Mucosa of descending colon (tissue), 3 donors: ENCODE data around the gene TIMM21. TPM values are rescaled to one million over a fixed set of nuclear protein-coding genes. Genes with fewer than 3 reads are reported as not detected.

ENCODE experiments used
- ATAC-seq: fragments of 200-7000 bp; cut with Tn5 transposase; one replicate; pipeline ENCODE4 v1.9.1; 2020; ENCODE audit warnings: mild to moderate bottlenecking, moderate library complexity
- DNase-seq, 3 donors: peaks; one replicate each; pipeline ENCODE4 v3.0.0-alpha.2; 2020
- H3K36me3 ChIP-seq: fragments of 200-600 bp; one replicate; pipeline ENCODE4 v1.8.0; 2021; ENCODE audit warnings: low read depth, mild to moderate bottlenecking
- H3K4me1 ChIP-seq: fragments of 200-600 bp; one replicate; pipeline ENCODE4 v1.8.0; 2021; ENCODE audit warnings: low read depth, mild to moderate bottlenecking
- H3K4me3 ChIP-seq: fragments of 200-600 bp; one replicate; pipeline ENCODE4 v1.8.0; 2021; ENCODE audit warnings: mild to moderate bottlenecking
- H3K9me3 ChIP-seq: fragments of 200-600 bp; one replicate; pipeline ENCODE4 v1.8.0; 2021; ENCODE audit warnings: mild to moderate bottlenecking
- intact Hi-C, 2 donors: fragments of 100-400 bp; cut with DNase I in 1 of 2; cut with micrococcal nuclease in 1 of 2; formaldehyde crosslinking; loops; one replicate each; pipeline versions ENCODE4 v1.11.0 to v1.11.1; 2022; cut with DNase I, micrococcal nuclease
- total RNA-seq, 3 donors: library from RNA; stranded (reverse); fragmentation: NEBNext Ultra II Directional in 2 of 3; extraction: Animal tissue kit (Norgen Biotek cat#: 25700) in 2 of 3; gene quantifications; one replicate each; pipeline versions ENCODE4 v1.2.1 to v1.2.4, GENCODE V29; 2021 to 2023
- TF ChIP-seq, protein P1 (sequence below): fragments of 200-600 bp; IDR thresholded peaks from one replicate; pipeline ENCODE4 v1.8.0; 2022; ENCODE audit warnings: antibody characterized with exemption, mild to moderate bottlenecking
- donor health status: DM: no; HTN: no; CAD: no; lungs with moderate emphysema.
- donor health status: DM: no; HTN: no; CAD: no.
- donor health status: DM: no; HTN: yes; CAD: no.

Gene TIMM21
- total RNA-seq, 3 donors from 2014 or later, result 26.1 to 46.1 (median 34.8) TPM

DNA sequence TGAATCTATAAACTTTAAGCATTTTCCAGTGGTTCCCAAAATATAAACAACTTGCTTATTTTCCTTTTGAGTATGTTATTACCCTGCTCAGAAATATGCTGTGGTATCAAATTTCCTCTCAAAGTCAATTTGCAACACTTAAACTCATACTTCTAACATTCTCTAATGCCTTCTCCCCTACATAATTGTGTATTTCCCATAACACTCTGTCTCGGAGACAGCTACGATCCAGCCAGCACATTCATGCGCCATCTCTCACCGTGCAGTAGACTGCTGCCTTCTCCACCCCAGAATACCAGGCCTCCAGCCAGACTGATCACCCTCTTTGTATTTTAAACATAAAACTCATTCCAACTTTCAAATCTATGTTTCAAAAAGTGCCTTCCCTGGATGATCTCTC, 41.8 kb downstream of the TIMM21 start:
- TF ChIP-seq, protein P1, sequence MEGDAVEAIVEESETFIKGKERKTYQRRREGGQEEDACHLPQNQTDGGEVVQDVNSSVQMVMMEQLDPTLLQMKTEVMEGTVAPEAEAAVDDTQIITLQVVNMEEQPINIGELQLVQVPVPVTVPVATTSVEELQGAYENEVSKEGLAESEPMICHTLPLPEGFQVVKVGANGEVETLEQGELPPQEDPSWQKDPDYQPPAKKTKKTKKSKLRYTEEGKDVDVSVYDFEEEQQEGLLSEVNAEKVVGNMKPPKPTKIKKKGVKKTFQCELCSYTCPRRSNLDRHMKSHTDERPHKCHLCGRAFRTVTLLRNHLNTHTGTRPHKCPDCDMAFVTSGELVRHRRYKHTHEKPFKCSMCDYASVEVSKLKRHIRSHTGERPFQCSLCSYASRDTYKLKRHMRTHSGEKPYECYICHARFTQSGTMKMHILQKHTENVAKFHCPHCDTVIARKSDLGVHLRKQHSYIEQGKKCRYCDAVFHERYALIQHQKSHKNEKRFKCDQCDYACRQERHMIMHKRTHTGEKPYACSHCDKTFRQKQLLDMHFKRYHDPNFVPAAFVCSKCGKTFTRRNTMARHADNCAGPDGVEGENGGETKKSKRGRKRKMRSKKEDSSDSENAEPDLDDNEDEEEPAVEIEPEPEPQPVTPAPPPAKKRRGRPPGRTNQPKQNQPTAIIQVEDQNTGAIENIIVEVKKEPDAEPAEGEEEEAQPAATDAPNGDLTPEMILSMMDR, result no peak
- ATAC-seq (no peak), DNase-seq (no peak)
- Histone ChIP-seq H3K36me3 (no peaks in the 10 kb centered on the region), H3K4me3 (no peak overlapping the region), H3K9me3 (no peaks in the 10 kb centered on the region), H3K4me1 (no peaks in the 10 kb centered on the region)
- intact Hi-C loops, result no loop called here

DNA sequence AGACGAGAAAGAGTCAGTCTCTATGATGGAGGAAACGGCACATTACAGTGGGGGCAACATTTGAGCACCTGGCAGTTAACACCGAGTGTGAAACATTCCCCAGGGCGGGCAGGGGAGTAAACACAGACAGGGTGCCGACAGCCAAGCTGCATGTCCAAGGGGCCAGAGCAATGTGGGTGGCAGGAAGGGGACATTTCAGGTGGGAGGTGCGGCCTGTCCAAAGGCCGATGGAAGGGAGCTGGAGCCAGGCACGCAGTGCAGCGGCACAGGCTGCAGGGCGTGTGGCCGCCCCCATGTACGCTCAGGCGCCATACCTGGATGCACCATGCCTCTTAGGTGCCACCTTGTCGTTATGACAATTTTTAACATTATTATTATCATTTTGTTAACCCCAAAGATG, 43.3 kb downstream of the TIMM21 start:
- Histone ChIP-seq H3K9me3 (no peaks in the 10 kb centered on the region), H3K36me3 (no peaks in the 10 kb centered on the region), H3K4me3 (no peak overlapping the region), H3K4me1 (no peaks in the 10 kb centered on the region)
- no peak for ATAC-seq
- TF ChIP-seq, protein P1, result no peak
- DNase-seq, result no peak
- intact Hi-C loops, result no loop called here

DNA sequence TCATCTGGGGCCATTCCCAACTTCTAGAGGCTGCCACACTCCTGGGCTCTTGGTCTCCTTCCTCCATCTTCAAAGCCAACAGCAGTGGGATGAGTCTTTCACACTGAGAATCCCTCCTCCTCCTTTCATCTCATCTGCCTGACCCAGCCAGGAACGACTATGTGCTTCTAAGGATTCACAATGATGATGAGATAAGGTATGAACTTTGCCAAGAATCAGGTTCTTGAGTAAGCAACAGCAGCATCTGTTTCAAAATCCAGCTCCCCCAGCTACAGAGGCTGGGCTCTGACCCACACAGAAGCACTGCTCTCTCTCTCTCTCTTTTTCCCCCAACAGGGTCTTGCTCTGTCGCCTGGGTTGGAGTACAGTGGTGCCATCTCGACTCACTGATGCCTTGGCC, 46.4 kb downstream of the TIMM21 start:
- H3K4me3 ChIP-seq, result no peak overlapping the region
- intact Hi-C loops, result loop anchor here (5.0 kb wide), 3 partner anchors 148 to 358 kb away; no protein-coding TSS in a partner anchor
- ATAC-seq (no peak), DNase-seq (no peak)
- TF ChIP-seq, protein P1, result no peak
- peaks cover 9% of the 10 kb centered on the region for H3K4me1 ChIP-seq
- no peaks in the 10 kb centered on the region for H3K9me3 ChIP-seq
- H3K36me3 ChIP-seq, result no peaks in the 10 kb centered on the region

DNA sequence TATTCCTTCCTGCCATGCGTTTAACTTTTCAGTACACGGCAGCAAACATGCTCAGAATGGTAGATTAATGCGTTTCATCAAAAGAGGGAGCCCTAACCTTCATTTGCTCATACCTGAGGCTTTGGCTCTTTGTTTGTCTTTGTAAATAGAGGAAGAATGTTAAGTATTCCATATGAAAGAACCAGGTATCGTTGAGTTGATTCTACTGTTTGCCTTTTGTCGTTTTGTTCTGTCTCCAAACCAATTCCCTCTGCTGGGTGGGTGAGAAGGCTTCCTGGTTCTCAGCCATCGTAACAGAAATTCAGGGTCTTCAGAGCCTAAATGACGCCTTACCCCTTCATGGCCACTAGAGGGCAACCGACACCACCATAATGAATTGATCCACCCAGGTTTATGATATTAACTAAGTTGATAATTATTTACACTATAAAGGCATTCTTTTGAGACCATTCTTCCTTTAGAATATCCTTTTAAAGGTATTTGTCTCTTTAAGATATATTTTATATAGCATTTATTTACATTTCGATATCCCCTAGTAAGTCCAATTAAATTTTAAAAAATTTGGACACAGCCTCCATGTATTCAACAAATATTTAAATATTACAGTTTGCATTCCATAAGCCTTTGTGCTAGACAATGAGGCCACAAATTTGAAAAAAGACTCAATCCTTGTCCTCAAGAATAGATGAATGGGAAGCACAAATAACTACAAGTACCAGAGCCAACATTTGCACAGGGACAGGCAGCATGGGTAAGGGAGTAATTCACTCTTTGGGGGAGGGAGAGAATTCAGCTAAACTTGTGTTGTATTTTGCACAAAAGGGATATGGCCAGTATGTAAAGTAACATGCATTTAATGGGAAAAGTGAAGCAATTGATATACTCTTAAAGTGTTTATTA, 48.1 kb downstream of the TIMM21 start:
- DNase-seq, result peak in 1 of 3 donors; percentile 54
- Histone ChIP-seq H3K4me1 (peaks cover 9% of the 10 kb centered on the region), H3K4me3 (no peak overlapping the region), H3K36me3 (no peaks in the 10 kb centered on the region), H3K9me3 (no peaks in the 10 kb centered on the region)
- intact Hi-C loops, result loop anchor here (5.0 kb wide), 3 partner anchors 146 to 356 kb away; no protein-coding TSS in a partner anchor
- ATAC-seq, result peak; percentile 76
- TF ChIP-seq, protein P1, result peak; percentile 76

DNA sequence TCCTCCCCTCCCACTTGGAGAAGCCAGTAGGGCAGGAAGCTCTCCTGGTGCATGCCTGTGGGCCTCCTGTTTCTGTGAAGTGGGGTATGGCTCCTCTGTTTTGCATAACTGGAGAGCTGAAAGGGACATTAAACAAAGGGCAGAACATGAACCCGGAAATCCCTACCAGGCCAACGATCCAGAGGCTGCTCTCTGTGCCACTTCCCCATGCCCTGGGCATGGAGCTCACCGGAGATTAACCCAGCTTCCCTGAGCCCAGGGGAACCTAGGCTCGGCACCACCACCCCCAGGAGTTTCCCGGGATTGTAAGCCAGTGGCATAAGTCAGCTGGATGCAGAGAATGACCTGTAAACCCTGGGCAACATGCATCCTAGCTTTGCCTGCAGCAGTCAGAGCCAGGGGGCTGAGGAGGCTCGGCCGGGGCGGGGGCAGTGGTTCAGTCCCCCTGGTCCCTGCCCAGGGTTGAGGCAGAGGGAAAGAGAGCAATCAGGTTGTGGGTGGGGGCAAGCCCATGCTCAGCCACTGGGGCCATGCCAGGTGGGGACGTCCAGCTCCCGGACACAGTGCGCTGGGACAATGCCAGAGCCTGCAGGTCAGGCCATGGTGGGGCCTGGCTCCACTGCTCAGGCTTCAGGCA, 49.5 kb downstream of the TIMM21 start:
- DNase-seq (peak; percentile 60 to 71 (median 68)), ATAC-seq (peak; percentile 94)
- intact Hi-C loops, result loop anchor here (5.0 kb wide), 3 partner anchors 144 to 354 kb away; no protein-coding TSS in a partner anchor

More for the DNA sequence above, 49.5 kb downstream of the TIMM21 start:
- H3K4me1 ChIP-seq, result peaks cover 9% of the 10 kb centered on the region
- H3K9me3 ChIP-seq, result no peaks in the 10 kb centered on the region
- H3K4me3 ChIP-seq, result no peak overlapping the region
- TF ChIP-seq, protein P1, result no peak
- no peaks in the 10 kb centered on the region for H3K36me3 ChIP-seq
